GM08714 (cell line): ENCODE results near the gene STOML1.
"Not testable (repeated sequence)": the region's sequence is repeated elsewhere in the genome, so short reads cannot be mapped to it uniquely, and the experiment has no call there.

Experiments
- H3K4me3 ChIP-seq: fragments of 200-500 bp; sonication (Bioruptor generic); 2 replicates; pipeline ENCODE4 v1.5.1; 2014; ENCODE audit warnings: mild to moderate bottlenecking, low read length, inconsistent platforms
- ZNF274 ChIP-seq: IDR thresholded peaks from 2 replicates; pipeline ENCODE4 v1.6.1; 2012; ENCODE audit warnings: mild to moderate bottlenecking, low read depth, low read length

STOML1 gene

DNA sequence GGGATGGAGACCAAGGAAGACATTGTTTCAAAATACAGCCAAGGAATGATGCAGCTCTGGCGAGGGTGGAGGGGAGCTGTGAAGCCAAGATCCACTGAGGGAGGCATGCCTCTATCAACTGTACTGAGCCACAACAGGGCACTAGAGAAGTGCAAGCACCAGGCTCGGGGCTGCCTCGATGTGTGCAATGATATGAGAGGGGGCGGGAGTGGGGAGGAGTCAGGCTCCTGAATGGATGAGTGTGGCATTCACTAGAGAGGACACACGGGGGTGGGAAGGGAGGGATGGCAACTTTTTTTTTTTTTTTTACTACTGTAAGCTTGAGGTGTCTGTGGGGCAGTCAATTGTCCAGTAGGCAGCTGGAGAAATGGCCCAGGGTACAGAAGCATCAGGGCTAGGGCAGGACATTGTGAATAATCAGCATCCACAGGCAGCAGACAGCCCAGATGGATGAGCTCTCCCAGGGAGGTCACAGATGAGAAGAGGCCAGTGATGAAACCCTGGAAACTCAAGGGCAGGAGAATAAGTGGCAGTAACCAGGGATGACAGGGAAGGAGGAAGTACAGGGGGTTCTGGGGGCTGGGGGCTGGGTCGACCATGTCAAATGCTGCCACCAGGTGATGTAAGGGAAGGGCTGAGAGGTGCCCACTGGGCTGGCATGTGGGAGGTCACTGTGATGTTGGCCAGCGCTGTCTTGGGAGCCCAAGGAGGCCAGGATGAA, 5.9 kb downstream of the STOML1 start:
- TF ChIP-seq ZNF274, result no peak
- H3K4me3 ChIP-seq, result no peak overlapping the region

GRCh38 chr15:73985101-73985873, 6.8 kb downstream of the STOML1 start:
- H3K4me3 ChIP-seq, result no peak overlapping the region
- no peak for TF ChIP-seq ZNF274

DNA sequence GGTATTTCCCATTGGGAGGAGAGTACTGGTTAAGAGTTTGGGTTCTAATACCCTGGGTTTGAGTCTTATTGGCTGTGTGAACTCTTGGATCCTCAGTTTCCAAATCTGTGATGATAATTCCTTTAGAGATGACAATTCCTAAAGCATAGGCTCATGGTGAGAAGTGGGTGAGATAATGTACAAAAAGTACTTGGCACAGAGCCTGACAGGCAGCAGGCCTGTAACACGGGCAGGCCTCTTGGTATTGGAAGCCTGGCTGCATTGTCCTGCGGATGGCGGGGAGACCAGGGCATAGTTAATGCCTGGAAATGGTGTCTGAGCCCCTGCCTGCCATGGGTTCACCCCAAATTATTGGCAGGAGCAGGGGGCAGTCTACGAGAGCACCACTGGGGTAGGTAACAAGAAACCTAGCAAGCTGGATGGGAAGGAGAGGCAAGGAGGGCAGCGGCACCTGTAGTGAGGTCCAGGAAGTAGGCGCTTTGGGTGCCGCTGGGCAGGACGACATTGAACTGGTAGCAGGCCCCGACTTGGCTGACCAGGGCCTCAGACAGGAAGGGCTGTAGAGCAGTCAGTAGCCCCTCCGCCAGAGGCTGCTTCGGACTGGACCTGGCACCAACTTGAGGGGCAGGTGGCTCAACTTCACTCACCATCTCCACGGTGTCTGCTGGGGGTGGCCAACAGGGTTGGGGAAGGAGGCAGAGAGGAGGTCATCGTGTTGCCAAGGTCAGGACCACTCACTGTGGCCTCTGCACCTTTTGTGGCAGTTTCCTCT, 7.7 kb downstream of the STOML1 start:
- no peak overlapping the region for H3K4me3 ChIP-seq
- no peak for TF ChIP-seq ZNF274

GRCh38 chr15:73983773-73984172, 8.3 kb downstream of the STOML1 start:
- TF ChIP-seq ZNF274, result no peak
- no peak overlapping the region for H3K4me3 ChIP-seq

DNA sequence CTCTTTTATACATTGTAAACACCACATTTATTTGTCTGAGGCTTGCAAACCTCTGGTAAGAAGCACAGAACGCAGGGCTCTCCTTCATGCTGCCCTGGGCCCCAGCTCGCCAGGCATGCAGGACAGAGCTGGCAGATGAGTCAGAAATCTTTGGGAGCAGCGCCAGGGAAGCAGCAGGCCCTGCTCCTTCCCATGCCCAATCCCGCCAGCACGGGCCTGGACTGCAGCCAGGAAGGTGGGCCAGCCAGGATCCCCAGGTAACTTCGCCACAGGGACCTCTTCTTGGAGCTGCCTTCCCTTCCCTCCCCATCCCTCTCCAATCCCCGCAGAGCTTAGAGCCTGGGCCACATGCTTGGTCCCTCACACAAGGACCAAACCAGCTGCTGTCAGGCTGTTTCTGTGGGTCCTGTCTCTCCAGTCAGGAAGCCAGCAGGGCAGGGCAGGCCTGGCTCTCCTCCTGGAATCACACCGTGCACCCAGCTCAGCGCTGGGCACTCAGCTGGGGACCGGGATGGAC, 8.8 kb downstream of the STOML1 start:
- H3K4me3 ChIP-seq, result no peak overlapping the region
- TF ChIP-seq ZNF274, result no peak

GRCh38 chr15:73982222-73982962, 9.7 kb downstream of the STOML1 start:
- no peak overlapping the region for H3K4me3 ChIP-seq
- TF ChIP-seq ZNF274, result no peak

GRCh38 chr15:73981761-73982221, 10.3 kb downstream of the STOML1 start:
- no peak for TF ChIP-seq ZNF274
- H3K4me3 ChIP-seq, result no peak overlapping the region

GRCh38 chr15:73979636-73980035, 12.5 kb downstream of the STOML1 start:
- no peak overlapping the region for H3K4me3 ChIP-seq
- TF ChIP-seq ZNF274, result no peak

- no peak for TF ChIP-seq ZNF274
- H3K4me3 ChIP-seq, result no peak overlapping the region
Measured at GRCh38 chr15:73978896-73979295, 13.2 kb downstream of the STOML1 start.

DNA sequence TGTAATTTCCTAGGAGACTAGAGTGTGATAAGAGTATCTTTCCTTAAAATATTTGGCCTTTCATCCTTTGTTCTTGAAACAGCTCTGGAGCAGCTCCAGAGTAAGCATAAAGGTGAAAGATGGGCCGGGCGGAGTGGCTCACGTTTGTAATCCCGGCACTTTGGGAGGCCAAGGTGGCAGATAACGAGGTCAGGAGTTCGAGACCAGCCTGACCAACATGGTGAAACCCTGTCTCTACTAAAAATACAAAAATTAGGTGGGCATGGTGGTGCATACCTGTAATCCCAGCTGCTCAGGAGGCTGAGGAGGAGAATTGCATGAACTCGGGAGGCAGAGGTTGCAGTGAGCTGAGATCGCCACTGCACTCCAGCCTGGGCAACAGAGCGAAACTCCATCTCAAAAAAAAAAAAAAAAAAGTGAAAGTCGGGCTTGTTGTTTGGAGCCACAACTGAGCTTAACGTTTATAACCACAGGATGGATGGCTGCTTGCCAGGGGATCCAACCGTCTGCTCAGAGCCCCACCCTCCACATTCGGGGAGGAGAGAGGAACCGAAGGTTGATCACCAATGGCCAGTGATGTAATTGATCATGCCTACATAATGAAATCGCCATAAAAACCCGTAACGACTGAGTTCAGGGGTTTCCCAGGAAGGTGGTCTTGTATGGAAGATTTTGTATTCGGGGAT, 16.5 kb downstream of the STOML1 start:
- H3K4me3 ChIP-seq, result not testable (repeated sequence)

- not testable (repeated sequence) for H3K4me3 ChIP-seq
Measured at GRCh38 chr15:73973683-73974200, 18.4 kb downstream of the STOML1 start.

GRCh38 chr15:73972984-73973682, 19.0 kb downstream of the STOML1 start:
- H3K4me3 ChIP-seq, result no peak overlapping the region
- no peak for TF ChIP-seq ZNF274
